Dedifferentiated amniotic fluid mesenchymal stem cell (primary cell): Measurements from ENCODE around the gene RTF2.
A peak's percentile ranks its signal among the peaks of the same experiment; 100 is the strongest.

Experiments
- DNase-seq: peaks from one replicate; pipeline ENCODE4 v3.0.0-alpha.2; 2016; ENCODE audit errors: extremely low spot score

Gene RTF2

GRCh38 chr20:56468316-56469076 lies at the start of gene RTF2:
RTF2 (plus strand) TSS chr20:56468627; CDS start chr20:56468698, 71 bp downstream.
- peak; percentile 96 for DNase-seq

GRCh38 chr20:56420028-56420427 lies 48.4 kb upstream of the RTF2 start:
- DNase-seq: no peak

- DNase-seq: no peak
Measured at GRCh38 chr20:56420940-56421688, 47.3 kb upstream of the RTF2 start.

GRCh38 chr20:56422076-56422823 lies 46.2 kb upstream of the RTF2 start:
- DNase-seq: peak; percentile 37

GRCh38 chr20:56422824-56423189 lies 45.6 kb upstream of the RTF2 start:
- no peak for DNase-seq

- no peak for DNase-seq
Measured at GRCh38 chr20:56423211-56423610, 45.2 kb upstream of the RTF2 start.

GRCh38 chr20:56423886-56424285 lies 44.5 kb upstream of the RTF2 start:
- DNase-seq: no peak

GRCh38 chr20:56424931-56425330 lies 43.5 kb upstream of the RTF2 start:
- DNase-seq: no peak

- no peak for DNase-seq
Measured at GRCh38 chr20:56426026-56426425, 42.4 kb upstream of the RTF2 start.

GRCh38 chr20:56426926-56427325 lies 41.5 kb upstream of the RTF2 start:
- no peak for DNase-seq

GRCh38 chr20:56427797-56428196 lies 40.6 kb upstream of the RTF2 start:
- no peak for DNase-seq

- DNase-seq: no peak
Measured at GRCh38 chr20:56428410-56428809, 40.0 kb upstream of the RTF2 start.

- DNase-seq: no peak
Measured at GRCh38 chr20:56428881-56429280, 39.5 kb upstream of the RTF2 start.

- DNase-seq: no peak
Measured at GRCh38 chr20:56429502-56429901, 38.9 kb upstream of the RTF2 start.

- no peak for DNase-seq
Measured at GRCh38 chr20:56429941-56430340, 38.5 kb upstream of the RTF2 start.

GRCh38 chr20:56430461-56430860 lies 38.0 kb upstream of the RTF2 start:
- DNase-seq: no peak

- no peak for DNase-seq
Measured at GRCh38 chr20:56430957-56431356, 37.5 kb upstream of the RTF2 start.

- no peak for DNase-seq
Measured at GRCh38 chr20:56431471-56431870, 37.0 kb upstream of the RTF2 start.

GRCh38 chr20:56433221-56433879 lies 35.1 kb upstream of the RTF2 start:
- DNase-seq: no peak

GRCh38 chr20:56433880-56434255 lies 34.6 kb upstream of the RTF2 start:
- DNase-seq: peak; percentile 65

- no peak for DNase-seq
Measured at GRCh38 chr20:56437196-56437960, 31.0 kb upstream of the RTF2 start.
